ENCODE results near the gene FAM185A.
"Not testable (repeated sequence)": the region's sequence is repeated elsewhere in the genome, so short reads cannot be mapped to it uniquely, and the experiment has no call there.

FAM185A gene

DNA sequence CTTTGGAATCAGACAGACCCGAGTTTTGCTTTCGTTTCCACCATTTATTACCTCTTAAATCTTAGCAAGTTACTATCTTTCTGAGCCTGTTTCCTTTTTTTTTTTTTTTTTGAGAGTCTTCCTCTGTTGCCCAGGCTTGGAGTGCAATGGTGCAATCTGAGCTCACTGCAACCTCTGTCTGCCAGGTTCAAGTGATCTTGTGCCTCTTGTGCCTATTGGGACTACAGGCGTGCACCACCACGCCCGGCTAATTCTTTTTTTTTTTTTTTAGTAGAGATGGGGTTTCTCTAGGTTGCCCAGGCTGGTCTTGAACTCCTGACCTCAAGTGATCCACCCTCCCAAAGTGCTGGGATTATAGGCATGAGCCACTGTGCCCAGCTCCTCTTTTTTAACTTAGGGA is 84.5 kb downstream of the FAM185A start:
- DNase-seq = no peak

DNA sequence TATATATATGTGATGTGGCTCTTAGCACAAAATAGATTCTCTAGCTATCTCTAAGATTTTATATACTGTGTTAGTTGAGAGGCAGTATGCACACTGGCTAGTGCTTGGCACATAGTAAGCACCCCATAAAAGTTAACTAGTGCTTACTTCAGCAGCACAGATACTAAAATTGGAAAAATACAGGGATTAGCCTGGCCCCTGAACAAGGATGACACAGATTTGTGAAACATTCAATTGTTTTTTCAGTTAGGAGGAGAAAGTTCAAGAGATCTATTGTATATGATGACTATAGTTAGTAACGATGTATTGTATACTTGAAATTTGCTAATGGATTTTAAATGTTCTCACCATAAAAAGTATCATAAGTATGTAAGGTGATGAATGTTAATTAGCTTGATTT is 85.7 kb downstream of the FAM185A start:
- DNase-seq = no peak

DNA sequence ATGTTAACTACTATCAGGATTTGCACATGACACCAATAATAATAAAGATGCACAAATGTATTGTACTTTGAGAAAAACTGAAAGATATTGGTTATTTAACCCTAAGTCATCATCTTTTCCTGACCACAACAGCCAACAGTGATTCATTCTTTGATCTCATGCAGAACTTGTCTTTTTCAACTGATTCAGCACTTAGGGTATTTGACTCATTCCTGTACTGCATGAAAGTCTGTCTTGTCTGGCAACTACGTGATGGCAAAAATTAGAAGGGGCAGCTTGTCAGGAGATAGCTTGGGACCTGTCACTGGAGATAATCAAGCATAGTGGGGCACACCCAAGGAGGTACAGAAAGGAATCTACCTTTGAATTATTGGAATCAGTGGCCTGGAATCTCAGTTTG is 86.2 kb downstream of the FAM185A start:
- no peak for DNase-seq

DNA sequence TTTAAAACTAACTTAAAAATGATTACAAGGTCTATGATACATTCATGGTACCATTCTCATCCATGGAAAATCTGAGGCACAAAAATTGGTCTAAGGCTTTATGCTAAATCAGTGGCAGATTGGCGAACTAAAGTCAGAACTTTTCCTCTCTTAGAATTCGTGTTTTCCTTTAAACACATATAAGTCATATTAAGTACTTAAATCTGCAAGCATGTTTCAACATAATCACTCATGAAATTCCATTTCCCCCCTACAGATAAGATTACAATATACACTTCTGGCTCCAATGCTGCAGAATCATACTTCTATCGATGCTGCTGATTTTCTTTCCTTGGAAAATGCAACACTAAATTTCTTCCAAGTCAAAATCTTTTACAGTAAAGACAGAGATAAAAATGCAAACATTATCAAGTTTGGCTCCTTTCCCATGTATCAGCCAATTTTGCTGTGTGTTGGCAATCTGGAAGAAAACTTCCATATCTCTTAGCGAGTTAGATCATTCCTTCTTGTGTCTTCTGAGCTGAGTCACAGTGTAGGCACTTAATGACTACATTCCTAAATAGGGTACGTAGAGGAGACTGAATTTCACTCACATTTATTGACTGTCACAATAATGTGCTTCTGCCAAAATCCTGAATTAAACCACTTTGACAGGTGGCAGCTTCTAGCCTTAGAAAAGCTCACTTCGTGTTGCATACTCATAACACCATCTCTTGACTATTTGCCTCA is 87.6 kb downstream of the FAM185A start:
- DNase-seq = no peak

DNA sequence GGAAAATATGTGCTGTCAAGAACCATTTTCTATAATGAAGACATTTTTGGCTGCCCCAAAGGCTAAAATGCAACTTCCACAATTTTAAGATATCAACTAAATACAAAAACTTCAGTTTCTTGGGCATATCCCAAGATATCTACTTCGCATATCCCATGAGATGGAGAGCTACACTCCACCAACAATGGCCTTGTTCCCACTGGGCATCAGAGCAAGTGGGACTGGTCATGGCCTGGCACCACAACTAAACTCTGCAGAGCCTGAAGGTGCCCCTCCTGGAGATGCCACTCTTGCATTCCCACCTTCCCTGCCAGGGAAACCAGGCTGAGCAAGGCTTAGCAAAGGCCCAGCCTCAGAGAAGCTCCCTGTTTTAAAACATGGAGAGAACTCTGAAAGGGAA is 88.2 kb downstream of the FAM185A start:
- no peak for DNase-seq

DNA sequence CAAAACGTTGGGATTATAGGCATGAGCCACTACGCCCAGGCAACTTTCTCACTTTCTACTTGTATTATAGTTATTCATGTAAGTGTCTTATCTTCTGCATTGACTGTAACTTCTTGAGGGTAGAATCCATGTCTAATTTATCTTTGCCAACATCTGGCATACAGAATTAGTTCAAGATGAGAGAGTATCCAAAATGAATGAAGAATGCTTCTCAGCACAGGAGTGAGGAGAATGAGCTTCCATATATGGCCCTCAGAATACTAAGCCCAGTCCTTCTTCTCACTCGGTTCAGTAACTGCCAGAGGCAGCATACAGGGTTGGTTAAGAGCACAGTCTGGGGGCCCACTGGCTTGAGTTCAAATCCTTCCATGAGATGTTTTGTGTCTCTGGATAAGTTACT is 89.0 kb downstream of the FAM185A start:
- no peak for DNase-seq

DNA sequence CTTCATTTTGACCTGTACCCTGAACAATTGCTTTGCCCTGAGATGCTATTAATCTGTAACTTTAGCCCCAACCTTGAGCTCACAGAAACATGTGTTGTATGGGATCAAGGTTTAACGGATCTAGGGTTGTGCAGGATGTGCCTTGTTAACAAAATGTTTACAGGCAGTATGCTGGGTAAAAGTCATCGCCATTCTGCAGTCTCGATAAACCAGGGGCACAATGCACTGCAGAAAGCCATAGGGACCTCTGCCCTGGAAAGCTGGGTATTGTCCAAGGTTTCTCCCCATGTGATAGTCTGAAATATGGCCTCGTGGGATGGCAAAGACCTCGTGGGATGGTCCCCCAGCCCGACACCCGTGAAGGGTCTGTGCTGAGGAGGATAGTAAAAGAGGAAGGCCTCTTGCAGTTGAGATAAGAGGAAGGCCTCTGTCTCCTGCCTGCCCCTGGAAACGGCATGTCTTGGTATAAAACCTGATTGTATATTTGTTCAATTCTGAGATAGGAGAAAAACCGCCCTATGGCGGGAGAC is 89.8 kb downstream of the FAM185A start:
- DNase-seq = not testable (repeated sequence)

DNA sequence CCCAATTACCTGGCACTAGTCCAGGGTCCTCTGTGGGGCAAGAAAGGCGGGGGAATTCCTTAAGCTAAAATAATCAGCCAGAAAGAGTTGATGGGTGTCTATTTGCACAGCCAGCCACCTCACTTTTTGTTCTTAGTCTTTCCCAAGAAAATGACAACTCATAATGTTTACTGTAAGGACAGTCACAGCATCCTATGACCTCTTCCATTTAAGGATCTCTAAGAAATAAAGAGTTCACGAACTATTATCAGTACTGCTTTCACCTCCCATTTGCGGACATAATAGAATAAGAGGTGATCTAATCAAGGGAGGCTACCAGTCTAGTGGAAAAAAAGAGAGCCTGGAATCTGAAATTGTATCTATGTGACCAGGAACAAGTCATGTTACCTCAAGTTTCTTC is 91.6 kb downstream of the FAM185A start:
- no peak for DNase-seq

DNA sequence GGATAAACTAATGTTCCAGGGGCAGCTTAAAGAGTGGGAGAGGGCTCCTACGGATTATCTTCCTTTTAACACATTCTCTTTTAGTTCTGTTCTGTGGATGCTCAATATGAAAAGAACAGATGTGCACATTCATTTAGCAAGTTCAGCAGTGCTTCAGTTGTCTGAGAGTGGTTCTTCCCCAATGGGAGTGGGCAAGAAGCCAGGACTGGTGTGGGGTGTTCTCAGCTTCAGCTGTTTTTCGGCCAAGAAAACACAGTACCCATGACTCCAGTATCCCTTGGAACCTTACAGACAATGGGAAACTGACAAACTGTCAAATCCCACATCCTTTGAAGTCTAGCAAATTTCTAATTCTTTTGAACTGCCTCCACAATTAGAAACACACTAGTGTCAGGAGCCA is 92.5 kb downstream of the FAM185A start:
- DNase-seq = no peak

DNA sequence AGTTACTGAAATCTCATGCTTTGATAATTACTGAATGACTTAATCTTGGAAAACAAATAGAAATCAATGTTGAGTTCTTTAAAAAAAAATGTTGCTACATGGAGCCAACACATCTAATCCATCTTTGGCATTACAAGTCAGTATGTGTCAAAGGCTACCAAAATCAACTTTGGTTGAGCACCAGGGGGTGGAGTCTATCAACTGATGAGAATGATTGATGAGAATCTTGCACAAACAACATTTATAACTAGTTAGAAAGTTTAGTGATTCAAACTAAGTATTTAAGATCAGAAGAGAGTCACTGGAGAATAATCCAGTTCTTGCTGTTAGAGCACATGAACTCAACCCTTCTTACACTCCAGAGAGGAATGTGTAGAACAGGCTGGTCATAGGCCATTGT is 93.5 kb downstream of the FAM185A start:
- DNase-seq = no peak

DNA sequence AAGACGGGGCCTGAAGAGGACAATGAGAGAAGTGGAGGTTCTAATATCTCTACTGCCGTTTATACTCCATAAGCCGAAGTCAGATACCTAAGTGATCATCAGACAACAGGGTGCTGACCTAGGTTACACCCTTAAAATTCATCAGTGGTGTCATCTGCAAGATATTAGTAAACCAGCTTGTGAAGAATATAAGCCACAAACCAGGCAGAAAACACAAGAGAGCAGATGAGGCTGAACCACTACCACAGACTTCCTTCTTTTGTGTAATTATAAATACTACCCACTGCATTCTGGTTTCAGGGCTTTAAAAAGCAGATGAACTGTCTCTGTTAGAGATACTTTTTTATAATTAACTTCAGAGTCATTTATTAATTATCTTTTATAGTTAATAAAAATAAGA is 95.1 kb downstream of the FAM185A start:
- DNase-seq = no peak

DNA sequence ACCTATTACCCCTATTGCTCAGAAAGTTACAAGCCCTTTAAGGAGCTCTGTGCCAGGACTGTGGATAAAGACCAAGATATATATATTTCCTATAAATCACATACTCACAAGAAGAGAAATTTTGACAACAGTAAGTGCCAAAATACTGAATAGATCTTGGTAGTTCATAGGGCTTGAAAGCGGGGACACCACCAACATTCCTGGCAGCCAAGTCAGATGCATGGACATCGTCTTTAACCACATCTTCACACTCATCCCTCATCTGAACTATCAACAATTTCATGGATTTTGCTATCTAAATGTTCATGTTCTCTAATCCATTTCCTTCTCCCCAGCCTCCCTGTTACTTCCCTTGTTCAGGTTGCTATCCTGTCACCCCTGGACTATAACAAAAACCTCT is 96.5 kb downstream of the FAM185A start:
- DNase-seq = no peak

DNA sequence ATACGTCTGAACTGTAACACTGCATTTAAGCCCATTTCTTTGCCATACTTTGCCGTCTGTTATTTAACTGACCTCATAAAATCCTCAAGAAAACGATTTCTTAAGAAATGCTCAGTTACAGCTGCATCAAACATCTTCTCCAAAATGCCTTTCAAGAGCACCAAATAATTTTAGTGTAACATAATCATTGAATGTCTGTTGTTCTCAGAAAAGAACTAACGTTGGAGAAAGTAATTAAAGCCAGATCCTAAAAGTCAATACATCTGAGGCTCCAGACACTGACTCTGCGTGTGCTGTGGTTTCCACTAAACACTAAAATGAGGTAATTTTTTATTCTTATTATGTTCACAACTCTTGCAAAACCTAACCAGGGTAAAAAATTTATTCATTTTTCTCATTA is 100.3 kb downstream of the FAM185A start:
- DNase-seq = no peak

DNA sequence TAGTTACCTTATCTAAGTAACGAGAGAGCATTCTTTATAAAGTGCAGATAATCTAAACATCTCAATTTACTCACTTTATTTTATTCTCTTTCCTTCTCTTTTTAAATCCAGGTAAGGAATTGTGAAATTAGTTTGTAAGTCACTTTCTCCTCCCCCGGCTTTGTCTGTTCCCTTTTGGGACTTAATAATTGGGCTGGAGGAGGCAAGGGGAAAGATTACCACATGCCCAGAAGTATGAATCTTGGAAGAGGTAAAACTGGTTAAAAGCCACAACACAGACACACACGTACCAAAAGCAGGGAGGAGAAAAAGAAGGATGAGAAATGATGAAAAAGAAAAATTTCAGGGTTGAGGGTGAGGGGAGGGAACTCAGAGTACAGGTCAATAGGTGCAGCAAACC is 100.7 kb downstream of the FAM185A start:
- DNase-seq = no peak

DNA sequence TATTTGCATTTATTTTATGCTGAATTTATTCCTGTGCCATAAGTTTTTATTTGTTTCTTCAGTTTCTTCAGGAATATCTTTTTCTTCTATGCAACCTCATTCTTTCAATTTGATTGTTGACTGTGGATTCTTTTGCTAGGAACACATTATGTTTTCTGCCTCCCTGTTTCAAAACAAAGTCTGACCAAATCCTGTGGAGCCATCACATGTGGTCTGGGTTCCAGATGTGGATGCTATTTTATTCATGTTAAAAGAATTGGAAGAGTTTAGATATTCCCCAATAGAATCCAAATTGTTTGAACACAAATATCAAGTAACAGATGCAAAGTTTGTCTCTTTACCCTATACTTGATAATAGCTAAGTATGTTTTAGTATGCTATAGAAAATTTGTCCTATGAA is 107.2 kb downstream of the FAM185A start:
- no peak for DNase-seq
